ENCODE data around the gene RNF138.

Gene RNF138, protein sequence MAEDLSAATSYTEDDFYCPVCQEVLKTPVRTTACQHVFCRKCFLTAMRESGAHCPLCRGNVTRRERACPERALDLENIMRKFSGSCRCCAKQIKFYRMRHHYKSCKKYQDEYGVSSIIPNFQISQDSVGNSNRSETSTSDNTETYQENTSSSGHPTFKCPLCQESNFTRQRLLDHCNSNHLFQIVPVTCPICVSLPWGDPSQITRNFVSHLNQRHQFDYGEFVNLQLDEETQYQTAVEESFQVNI

GRCh38 chr18:32091724-32092421 lies at the start of gene RNF138:
TSS of gene RNF138 (plus strand) at chr18:32091874. CDS start at chr18:32092777, 903 bp downstream.
- Histone ChIP-seq H3K27me3 (ENCODE audit: control insufficient read depth in 1 of 2, insufficient read depth in 2 of 2, low read length in 2 of 2) (no peaks in the 10 kb centered on the region), H3K9ac (ENCODE audit: low read length in 2 of 2) (peak within 1 kb of the TSS; percentile 93 to 97), H3K4me1 (ENCODE audit: control insufficient read depth, insufficient read depth, low read length) (peaks cover 11% of the 10 kb centered on the region)

GRCh38 chr18:32042337-32042736 lies 49.3 kb upstream of the RNF138 start:
- Histone ChIP-seq H3K4me1 (ENCODE audit: control insufficient read depth, insufficient read depth, low read length) (no peaks in the 10 kb centered on the region), H3K4me3 (ENCODE audit: low read length in 2 of 2) (no peak overlapping the region), H3K36me3 (ENCODE audit: control insufficient read depth in 2 of 2, insufficient read depth in 2 of 2, low read length in 2 of 2) (no peaks in the 10 kb centered on the region), H3K9me3 (ENCODE audit: control insufficient read depth in 2 of 2, low read length in 2 of 2) (no peaks in the 10 kb centered on the region), H3K9ac (ENCODE audit: low read length in 2 of 2) (no peak overlapping the region), H3K27me3 (ENCODE audit: control insufficient read depth in 1 of 2, insufficient read depth in 2 of 2, low read length in 2 of 2) (no peaks in the 10 kb centered on the region), H3K27ac (ENCODE audit: low read length) (no peak overlapping the region)

More at GRCh38 chr18:32091724-32092421, at the start of gene RNF138:
- Histone ChIP-seq H3K9me3 (ENCODE audit: control insufficient read depth in 2 of 2, low read length in 2 of 2) (no peaks in the 10 kb centered on the region), H3K36me3 (ENCODE audit: control insufficient read depth in 2 of 2, insufficient read depth in 2 of 2, low read length in 2 of 2) (peaks cover 0 to 4% of the 10 kb centered on the region in 2 donors), H3K27ac (ENCODE audit: low read length) (peak within 1 kb of the TSS; percentile 99), H3K4me3 (ENCODE audit: low read length in 2 of 2) (peak within 1 kb of the TSS; percentile 85 to 93)

GRCh38 chr18:32048507-32049091 lies 43.1 kb upstream of the RNF138 start:
- Histone ChIP-seq H3K27me3 (ENCODE audit: control insufficient read depth in 1 of 2, insufficient read depth in 2 of 2, low read length in 2 of 2) (no peaks in the 10 kb centered on the region), H3K9me3 (ENCODE audit: control insufficient read depth in 2 of 2, low read length in 2 of 2) (no peaks in the 10 kb centered on the region), H3K9ac (ENCODE audit: low read length in 2 of 2) (no peak overlapping the region), H3K4me1 (ENCODE audit: control insufficient read depth, insufficient read depth, low read length) (no peaks in the 10 kb centered on the region), H3K27ac (ENCODE audit: low read length) (no peak overlapping the region), H3K36me3 (ENCODE audit: control insufficient read depth in 2 of 2, insufficient read depth in 2 of 2, low read length in 2 of 2) (no peaks in the 10 kb centered on the region), H3K4me3 (ENCODE audit: low read length in 2 of 2) (no peak overlapping the region)

DNA sequence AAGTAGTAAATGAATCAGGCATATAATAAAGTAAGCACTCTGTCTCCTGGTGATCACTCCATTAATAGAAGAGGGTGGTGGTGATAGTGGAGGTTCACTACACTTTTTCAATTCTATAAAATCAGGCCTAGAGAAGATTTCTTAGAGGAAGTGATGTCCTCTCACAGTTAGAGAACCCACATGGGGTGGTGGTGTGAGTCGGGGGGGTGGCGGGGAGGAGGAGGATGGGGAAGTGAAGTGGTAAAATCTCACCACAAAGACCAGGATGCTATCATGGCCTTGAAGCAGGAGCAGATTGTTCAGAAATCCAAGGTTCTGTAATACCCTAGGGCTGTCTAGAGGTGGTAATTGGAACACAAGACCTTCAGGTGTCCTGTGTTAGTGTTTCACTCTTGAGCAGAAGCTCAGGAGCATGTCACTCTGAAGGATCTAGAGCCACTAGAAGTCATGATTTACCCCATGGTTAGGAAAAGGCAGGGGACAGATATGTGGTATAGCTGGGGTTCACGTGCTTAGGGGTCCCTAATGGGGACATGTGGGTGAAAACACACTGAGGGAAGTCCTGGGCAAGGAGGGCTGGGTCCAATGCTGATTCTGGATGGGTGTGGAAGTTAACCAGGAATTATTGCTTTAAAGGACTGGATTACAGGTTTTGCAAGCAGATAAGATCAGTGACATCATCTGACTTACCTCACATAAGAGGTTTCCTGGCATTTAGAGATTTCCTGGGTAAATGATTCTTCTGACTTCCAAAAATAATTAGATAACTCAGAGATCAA lies 42.1 kb upstream of the RNF138 start:
- H3K27ac ChIP-seq (ENCODE audit: low read length) = no peak overlapping the region
- no peaks in the 10 kb centered on the region for H3K27me3 ChIP-seq (ENCODE audit: control insufficient read depth in 1 of 2, insufficient read depth in 2 of 2, low read length in 2 of 2)
- H3K9ac ChIP-seq (ENCODE audit: low read length in 2 of 2) = no peak overlapping the region

DNA sequence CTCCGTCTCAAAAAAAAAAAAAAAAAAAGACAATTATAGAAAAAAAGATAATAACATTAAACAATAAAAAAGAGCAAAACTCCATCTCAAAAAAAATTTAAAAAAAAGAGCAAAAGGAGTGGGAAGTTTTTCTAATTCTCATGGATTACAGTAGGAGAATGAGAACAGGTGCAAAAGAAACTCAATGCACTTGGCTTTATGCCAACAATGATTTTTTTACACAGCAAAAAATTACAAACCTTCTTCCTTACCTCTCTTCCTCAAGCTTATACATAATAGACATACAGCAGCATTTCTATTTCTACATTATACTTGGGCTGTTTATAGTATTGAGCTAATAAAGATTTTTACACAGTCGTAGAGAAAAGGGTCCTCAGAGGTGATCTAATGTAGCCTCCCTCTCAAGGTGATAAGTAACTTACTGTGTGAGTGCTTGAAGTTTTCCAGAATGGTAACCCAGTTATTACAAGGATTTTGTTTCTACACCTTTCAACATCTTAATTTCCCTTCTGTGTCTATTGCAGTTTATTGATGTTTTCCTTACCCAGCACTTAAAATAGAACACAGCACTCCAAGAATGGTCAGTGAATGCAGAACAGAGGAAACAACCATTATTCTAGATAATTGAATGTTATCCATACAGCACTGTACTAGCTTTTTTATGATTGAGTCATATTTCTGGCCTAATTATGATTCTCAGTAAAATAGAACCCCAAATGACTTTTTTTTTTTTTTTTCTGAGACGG lies 34.9 kb upstream of the RNF138 start:
- no peaks in the 10 kb centered on the region for H3K27me3 ChIP-seq (ENCODE audit: control insufficient read depth in 1 of 2, insufficient read depth in 2 of 2, low read length in 2 of 2)

More for the DNA sequence above, 42.1 kb upstream of the RNF138 start:
- H3K36me3 ChIP-seq (ENCODE audit: control insufficient read depth in 2 of 2, insufficient read depth in 2 of 2, low read length in 2 of 2) = no peaks in the 10 kb centered on the region
- H3K4me3 ChIP-seq (ENCODE audit: low read length in 2 of 2) = no peak overlapping the region
- no peaks in the 10 kb centered on the region for H3K9me3 ChIP-seq (ENCODE audit: control insufficient read depth in 2 of 2, low read length in 2 of 2)
- H3K4me1 ChIP-seq (ENCODE audit: control insufficient read depth, insufficient read depth, low read length) = no peaks in the 10 kb centered on the region

DNA sequence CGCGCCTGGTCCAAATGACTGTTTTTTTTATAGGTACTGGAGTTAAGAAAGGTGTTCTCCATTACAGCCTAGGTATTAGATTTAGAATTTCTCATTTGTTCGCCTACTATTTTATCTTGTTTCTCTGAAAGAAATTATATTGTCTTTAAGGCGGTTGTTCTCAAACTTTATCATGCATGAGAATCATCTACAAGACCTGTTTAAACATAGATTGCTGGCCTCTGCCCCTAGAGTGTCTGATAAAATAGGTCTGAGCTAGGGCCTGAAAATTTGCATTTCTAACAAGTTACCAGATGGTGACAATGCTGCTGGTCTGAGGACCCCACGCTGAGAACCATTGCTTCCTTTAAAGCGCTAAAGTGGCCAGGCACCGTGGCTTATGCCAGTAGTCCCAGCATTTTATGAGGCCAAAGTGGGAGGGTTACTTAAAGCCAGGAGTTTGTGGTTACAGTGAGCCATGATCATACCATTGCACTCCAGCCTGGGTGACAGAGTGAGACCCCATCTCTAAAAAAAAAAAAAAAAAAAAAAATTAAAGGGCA lies 34.0 kb upstream of the RNF138 start:
- Histone ChIP-seq H3K9me3 (ENCODE audit: control insufficient read depth in 2 of 2, low read length in 2 of 2) (no peaks in the 10 kb centered on the region), H3K9ac (ENCODE audit: low read length in 2 of 2) (no peak overlapping the region), H3K27me3 (ENCODE audit: control insufficient read depth in 1 of 2, insufficient read depth in 2 of 2, low read length in 2 of 2) (no peaks in the 10 kb centered on the region), H3K27ac (ENCODE audit: low read length) (no peak overlapping the region), H3K4me3 (ENCODE audit: low read length in 2 of 2) (no peak overlapping the region), H3K4me1 (ENCODE audit: control insufficient read depth, insufficient read depth, low read length) (no peaks in the 10 kb centered on the region), H3K36me3 (ENCODE audit: control insufficient read depth in 2 of 2, insufficient read depth in 2 of 2, low read length in 2 of 2) (no peaks in the 10 kb centered on the region)

More for the DNA sequence above, 34.9 kb upstream of the RNF138 start:
- no peak overlapping the region for H3K4me3 ChIP-seq (ENCODE audit: low read length in 2 of 2)
- no peaks in the 10 kb centered on the region for H3K4me1 ChIP-seq (ENCODE audit: control insufficient read depth, insufficient read depth, low read length)
- H3K9ac ChIP-seq (ENCODE audit: low read length in 2 of 2) = no peak overlapping the region
- no peaks in the 10 kb centered on the region for H3K9me3 ChIP-seq (ENCODE audit: control insufficient read depth in 2 of 2, low read length in 2 of 2)
- H3K27ac ChIP-seq (ENCODE audit: low read length) = no peak overlapping the region
- H3K36me3 ChIP-seq (ENCODE audit: control insufficient read depth in 2 of 2, insufficient read depth in 2 of 2, low read length in 2 of 2) = no peaks in the 10 kb centered on the region

GRCh38 chr18:32060026-32060425 lies 31.6 kb upstream of the RNF138 start:
- Histone ChIP-seq H3K9me3 (ENCODE audit: control insufficient read depth in 2 of 2, low read length in 2 of 2) (no peaks in the 10 kb centered on the region), H3K27ac (ENCODE audit: low read length) (no peak overlapping the region), H3K9ac (ENCODE audit: low read length in 2 of 2) (no peak overlapping the region), H3K36me3 (ENCODE audit: control insufficient read depth in 2 of 2, insufficient read depth in 2 of 2, low read length in 2 of 2) (no peaks in the 10 kb centered on the region), H3K4me3 (ENCODE audit: low read length in 2 of 2) (no peak overlapping the region), H3K4me1 (ENCODE audit: control insufficient read depth, insufficient read depth, low read length) (no peaks in the 10 kb centered on the region), H3K27me3 (ENCODE audit: control insufficient read depth in 1 of 2, insufficient read depth in 2 of 2, low read length in 2 of 2) (no peaks in the 10 kb centered on the region)

GRCh38 chr18:32067375-32068167 lies 24.1 kb upstream of the RNF138 start:
- no peaks in the 10 kb centered on the region for H3K4me1 ChIP-seq (ENCODE audit: control insufficient read depth, insufficient read depth, low read length)

GRCh38 chr18:32072321-32072720 lies 19.4 kb upstream of the RNF138 start:
- Histone ChIP-seq H3K36me3 (ENCODE audit: control insufficient read depth in 2 of 2, insufficient read depth in 2 of 2, low read length in 2 of 2) (no peaks in the 10 kb centered on the region), H3K27ac (ENCODE audit: low read length) (no peak overlapping the region), H3K27me3 (ENCODE audit: control insufficient read depth in 1 of 2, insufficient read depth in 2 of 2, low read length in 2 of 2) (no peaks in the 10 kb centered on the region), H3K9me3 (ENCODE audit: control insufficient read depth in 2 of 2, low read length in 2 of 2) (no peaks in the 10 kb centered on the region), H3K4me1 (ENCODE audit: control insufficient read depth, insufficient read depth, low read length) (no peaks in the 10 kb centered on the region), H3K4me3 (ENCODE audit: low read length in 2 of 2) (no peak overlapping the region), H3K9ac (ENCODE audit: low read length in 2 of 2) (no peak overlapping the region)

More at GRCh38 chr18:32067375-32068167, 24.1 kb upstream of the RNF138 start:
- no peak overlapping the region for H3K4me3 ChIP-seq (ENCODE audit: low read length in 2 of 2)
- H3K27ac ChIP-seq (ENCODE audit: low read length) = no peak overlapping the region
- no peak overlapping the region for H3K9ac ChIP-seq (ENCODE audit: low read length in 2 of 2)
- no peaks in the 10 kb centered on the region for H3K36me3 ChIP-seq (ENCODE audit: control insufficient read depth in 2 of 2, insufficient read depth in 2 of 2, low read length in 2 of 2)
- no peaks in the 10 kb centered on the region for H3K9me3 ChIP-seq (ENCODE audit: control insufficient read depth in 2 of 2, low read length in 2 of 2)
- H3K27me3 ChIP-seq (ENCODE audit: control insufficient read depth in 1 of 2, insufficient read depth in 2 of 2, low read length in 2 of 2) = no peaks in the 10 kb centered on the region

All from stomach smooth muscle (tissue), 2 donors.